Smooth muscle cell (in vitro differentiated cells): ENCODE data around the gene NT5DC1. TPM values are rescaled to one million over a fixed set of nuclear protein-coding genes. Genes with fewer than 3 reads are reported as not detected.

Source experiments
- DNase-seq: peaks from one replicate; lab custom pipeline; 2025; ENCODE audit not compliant: unreplicated experiment; lab: John Stamatoyannopoulos, UW
- H2AFZ ChIP-seq: fragments of 200-600 bp; sonication (generic); 2 replicates; pipeline ENCODE4 v1.6.0; 2016; ENCODE audit warnings: antibody characterized with exemption, low read depth, mild to moderate bottlenecking
- H3F3A ChIP-seq: fragments of 200-600 bp; sonication (generic); 2 replicates; pipeline ENCODE4 v1.6.0; 2017; ENCODE audit warnings: antibody characterized with exemption, low read depth
- H3K27ac ChIP-seq: fragments of 200-600 bp; sonication (generic); 2 replicates; pipeline ENCODE4 v1.5.1; 2016; ENCODE audit warnings: low read depth, mild to moderate bottlenecking
- H3K27me3 ChIP-seq: fragments of 200-600 bp; sonication (generic); 2 replicates; pipeline ENCODE4 v1.6.1; 2016; ENCODE audit warnings: low read depth, mild to moderate bottlenecking
- H3K36me3 ChIP-seq: fragments of 200-600 bp; sonication (generic); 2 replicates; pipeline ENCODE4 v1.5.1; 2016; ENCODE audit warnings: low read depth
- H3K4me1 ChIP-seq: fragments of 200-600 bp; sonication (generic); 2 replicates; pipeline ENCODE4 v1.5.1; 2016; ENCODE audit warnings: low read depth
- H3K4me2 ChIP-seq: fragments of 200-600 bp; sonication (generic); 2 replicates; pipeline ENCODE4 v1.6.0; 2016; ENCODE audit warnings: mild to moderate bottlenecking
- H3K4me3 ChIP-seq: fragments of 200-600 bp; sonication (generic); 2 replicates; pipeline ENCODE4 v1.5.1; 2016; ENCODE audit warnings: mild to moderate bottlenecking
- H3K79me2 ChIP-seq: fragments of 200-600 bp; sonication (generic); 2 replicates; pipeline ENCODE4 v1.6.0; 2016; ENCODE audit warnings: low read depth, mild to moderate bottlenecking
- H3K9ac ChIP-seq: fragments of 200-600 bp; sonication (generic); 2 replicates; pipeline ENCODE4 v1.6.0; 2016; ENCODE audit warnings: low read depth
- H3K9me3 ChIP-seq: fragments of 200-600 bp; sonication (generic); replicated peaks from 2 replicates; pipeline ENCODE4 v1.5.1; 2016; ENCODE audit warnings: low read depth
- H4K20me1 ChIP-seq: fragments of 200-600 bp; sonication (generic); 2 replicates; pipeline ENCODE4 v1.6.0; 2016; ENCODE audit warnings: low read depth
- WGBS: methylation state at CpG from one replicate; pipeline ENCODE4 v1.1.7; 2016; ENCODE audit warnings: low lambda C conversion rate; 5-methylcytosine and 5-hydroxymethylcytosine counted together
- polyA plus RNA-seq: library from polyadenylated mRNA; unstranded; fragments of >200 nt; fragmentation: Nextera tagmentation; extraction: Ambion mirVana; gene quantifications from 2 replicates; pipeline ENCODE4 v1.2.1, GENCODE V29; 2016
- total RNA-seq: library from RNA; depleted of rRNA; stranded (reverse); fragments of >200 nt; gene quantifications from 2 replicates; pipeline ENCODE4 v1.2.3, GENCODE V29; 2014
- TF ChIP-seq, protein P1 (sequence below): fragments of 200-600 bp; sonication (generic); IDR thresholded peaks from 2 replicates; pipeline ENCODE4 v1.5.1; 2017; ENCODE audit warnings: borderline replicate concordance, mild to moderate bottlenecking, antibody characterized with exemption; ENCODE audit not compliant: insufficient read depth, poor library complexity, severe bottlenecking

Gene NT5DC1
- total and polyA plus RNA-seq, 2 experiments from 2014 or later, result 3.7 to 23.9 TPM

GRCh38 chr6:116106146-116106545 is 5.5 kb downstream of the NT5DC1 start:
- Histone ChIP-seq H3K9ac (no peak overlapping the region), H3K36me3 (no peaks in the 10 kb centered on the region), H4K20me1 (no peaks in the 10 kb centered on the region), H2AFZ (peak overlapping the region; percentile 36), H3K27ac (peak overlapping the region; percentile 15), H3K4me1 (peaks cover 40% of the 10 kb centered on the region), H3K4me3 (no peak overlapping the region), H3K9me3 (no peaks in the 10 kb centered on the region), H3K79me2 (peaks cover 29% of the 10 kb centered on the region), H3K4me2 (peak overlapping the region; percentile 35), H3K27me3 (no peaks in the 10 kb centered on the region), H3F3A (peaks cover 3% of the 10 kb centered on the region)
- TF ChIP-seq, protein P1, sequence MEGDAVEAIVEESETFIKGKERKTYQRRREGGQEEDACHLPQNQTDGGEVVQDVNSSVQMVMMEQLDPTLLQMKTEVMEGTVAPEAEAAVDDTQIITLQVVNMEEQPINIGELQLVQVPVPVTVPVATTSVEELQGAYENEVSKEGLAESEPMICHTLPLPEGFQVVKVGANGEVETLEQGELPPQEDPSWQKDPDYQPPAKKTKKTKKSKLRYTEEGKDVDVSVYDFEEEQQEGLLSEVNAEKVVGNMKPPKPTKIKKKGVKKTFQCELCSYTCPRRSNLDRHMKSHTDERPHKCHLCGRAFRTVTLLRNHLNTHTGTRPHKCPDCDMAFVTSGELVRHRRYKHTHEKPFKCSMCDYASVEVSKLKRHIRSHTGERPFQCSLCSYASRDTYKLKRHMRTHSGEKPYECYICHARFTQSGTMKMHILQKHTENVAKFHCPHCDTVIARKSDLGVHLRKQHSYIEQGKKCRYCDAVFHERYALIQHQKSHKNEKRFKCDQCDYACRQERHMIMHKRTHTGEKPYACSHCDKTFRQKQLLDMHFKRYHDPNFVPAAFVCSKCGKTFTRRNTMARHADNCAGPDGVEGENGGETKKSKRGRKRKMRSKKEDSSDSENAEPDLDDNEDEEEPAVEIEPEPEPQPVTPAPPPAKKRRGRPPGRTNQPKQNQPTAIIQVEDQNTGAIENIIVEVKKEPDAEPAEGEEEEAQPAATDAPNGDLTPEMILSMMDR, result no peak
- DNase-seq, result no peak
- WGBS, result 19% methylated on average over 1 of the region's 1 CpG

GRCh38 chr6:116108836-116109235 is 8.2 kb downstream of the NT5DC1 start:
- TF ChIP-seq, protein P1, result no peak
- H3K27ac ChIP-seq, result no peak overlapping the region
- no peaks in the 10 kb centered on the region for H4K20me1 ChIP-seq
- H3K4me2 ChIP-seq, result no peak overlapping the region
- H3K36me3 ChIP-seq, result no peaks in the 10 kb centered on the region
- no peaks in the 10 kb centered on the region for H3F3A ChIP-seq
- H2AFZ ChIP-seq, result no peak overlapping the region
- peaks cover 30% of the 10 kb centered on the region for H3K4me1 ChIP-seq
- 13% methylated on average over 1 of the region's 1 CpG for WGBS
- no peaks in the 10 kb centered on the region for H3K9me3 ChIP-seq
- no peak for DNase-seq
- H3K79me2 ChIP-seq, result peaks cover 14% of the 10 kb centered on the region
- H3K4me3 ChIP-seq, result no peak overlapping the region
- no peak overlapping the region for H3K9ac ChIP-seq
- no peaks in the 10 kb centered on the region for H3K27me3 ChIP-seq

GRCh38 chr6:116111552-116112528 is 11.2 kb downstream of the NT5DC1 start:
- Histone ChIP-seq H3K27ac (no peak overlapping the region), H3K79me2 (no peaks in the 10 kb centered on the region), H3K9me3 (no peaks in the 10 kb centered on the region), H3K9ac (no peak overlapping the region), H3K36me3 (no peaks in the 10 kb centered on the region), H3K4me2 (no peak overlapping the region), H3K4me1 (peaks cover 5% of the 10 kb centered on the region), H2AFZ (no peak overlapping the region), H3F3A (no peaks in the 10 kb centered on the region), H3K27me3 (no peaks in the 10 kb centered on the region), H3K4me3 (no peak overlapping the region), H4K20me1 (no peaks in the 10 kb centered on the region)
- WGBS, result 63% methylated on average over 5 of the region's 5 CpGs
- TF ChIP-seq, protein P1, result peak; percentile 49
- no peak for DNase-seq
